Lung (tissue), 12 donors: ENCODE measurements around the gene SPG7. TPM values are rescaled to one million over a fixed set of nuclear protein-coding genes. Genes with fewer than 3 reads are reported as not detected.

Experiments
- ATAC-seq: fragments of 200-7000 bp; cut with Tn5 transposase; one replicate; pipeline ENCODE4 v1.9.1; 2020; ENCODE audit warnings: moderate number of reproducible peaks; ENCODE audit not compliant: insufficient read depth, low FRiP score
- DNase-seq, 3 donors: peaks; one replicate each; pipeline ENCODE4 v3.0.0-alpha.2; 2013 to 2017
- H3K27ac ChIP-seq, 2 donors: one replicate each; pipeline ENCODE4 v1.5.1; 2013; ENCODE audit warnings: mild to moderate bottlenecking in 2 of 2, moderate library complexity in 2 of 2, control low read depth in 1 of 2, inconsistent platforms in 1 of 2, low read depth in 1 of 2, low read length in 1 of 2
- H3K27me3 ChIP-seq, 3 donors: one replicate each; pipeline ENCODE4 v1.5.1; 2013; ENCODE audit warnings: low read length in 2 of 3; ENCODE audit not compliant: control insufficient read depth in 3 of 3, insufficient read depth in 3 of 3
- H3K36me3 ChIP-seq, 4 donors: one replicate each; pipeline ENCODE4 v1.5.1; 2013; ENCODE audit warnings: low read length in 4 of 4, mild to moderate bottlenecking in 1 of 4, moderate library complexity in 1 of 4; ENCODE audit not compliant: control insufficient read depth in 4 of 4, insufficient read depth in 4 of 4
- H3K4me1 ChIP-seq, 5 donors: one replicate each; pipeline ENCODE4 v1.5.1; 2013; ENCODE audit warnings: low read length in 5 of 5, mild to moderate bottlenecking in 2 of 5, moderate library complexity in 1 of 5; ENCODE audit not compliant: control insufficient read depth in 5 of 5, insufficient read depth in 5 of 5
- H3K4me3 ChIP-seq: one replicate; pipeline ENCODE4 v1.5.1; 2013; ENCODE audit warnings: mild to moderate bottlenecking, control low read depth, moderate library complexity
- H3K9ac ChIP-seq, 2 donors: one replicate each; pipeline ENCODE4 v1.5.1; 2013; ENCODE audit warnings: low read length in 2 of 2, control low read depth in 1 of 2; ENCODE audit not compliant: insufficient read depth in 1 of 2
- H3K9me3 ChIP-seq, 4 donors: one replicate each; pipeline ENCODE4 v1.5.1; 2013; ENCODE audit warnings: low read length in 3 of 4, mild to moderate bottlenecking in 1 of 4, moderate library complexity in 1 of 4; ENCODE audit not compliant: control insufficient read depth in 4 of 4, insufficient read depth in 3 of 4
- CTCF ChIP-seq: IDR thresholded peaks from 2 replicates; pipeline ENCODE4 v1.5.1; 2012; ENCODE audit warnings: mild to moderate bottlenecking; ENCODE audit errors: control extremely low read depth, extremely low read depth
- WGBS, 2 donors: extraction: QIAGEN DNeasy Blood & Tissue Kit; methylation state at CpG; one replicate each; pipeline ENCODE4 v1.1.7; 2013; 5-methylcytosine and 5-hydroxymethylcytosine counted together
- polyA plus RNA-seq, 2 donors: library from polyadenylated mRNA; stranded (reverse); fragments of 200-250 nt; gene quantifications; one replicate each; pipeline ENCODE4 v1.2.1, GENCODE V29; 2013
- total RNA-seq, 2 donors: library from RNA; depleted of rRNA in 1 of 2; stranded (reverse); fragments of >200 nt in 1 of 2; gene quantifications; one replicate each; pipeline ENCODE4 v1.2.1, GENCODE V29; 2014 to 2021
- donor health status: control.
- donor health status: control.
- donor health status: Bipolar disorder and iron deficiency.
- donor health status: healthy.
- donor health status: DM: yes; HTN: yes; CAD: no.

SPG7 gene
- total and polyA plus RNA-seq, 4 donors, result 59.0 to 114 (median 95.4) TPM

DNA sequence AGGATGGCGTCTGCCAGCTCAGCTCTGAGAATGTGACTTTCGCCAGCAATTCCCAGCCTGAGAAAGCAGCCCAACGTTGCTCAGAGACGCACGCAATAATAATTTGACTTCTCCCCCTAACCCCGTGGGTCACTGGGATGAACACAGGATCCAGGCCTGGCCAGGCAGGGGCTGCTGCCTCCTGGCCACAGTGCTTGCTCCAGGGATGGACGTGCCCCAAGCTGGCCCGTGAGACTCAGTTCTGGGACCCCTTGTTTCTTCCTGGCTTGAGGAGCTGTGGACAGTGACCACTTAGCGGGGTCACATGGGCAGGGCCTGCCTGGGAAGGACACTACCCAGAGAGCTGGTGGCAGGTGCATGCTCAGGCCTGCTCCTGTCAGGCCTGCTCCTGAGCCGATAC, 91.7 kb downstream of the SPG7 start:
- Histone ChIP-seq H3K9me3 (no peaks in the 10 kb centered on the region), H3K4me3 (no peak overlapping the region), H3K27me3 (peaks cover 0 to 8% (median 2%) of the 10 kb centered on the region in 3 donors), H3K36me3 (no peaks in the 10 kb centered on the region), H3K27ac (no peak overlapping the region), H3K4me1 (peaks cover 0 to 9% (median 3%) of the 10 kb centered on the region in 5 donors), H3K9ac (no peak overlapping the region)
- ATAC-seq (no peak), DNase-seq (no peak)
- WGBS, 2 donors, result 86 to 96% methylated on average over 10 of the region's 10 CpGs
- no peak for TF ChIP-seq CTCF

- Histone ChIP-seq H3K9me3 (no peaks in the 10 kb centered on the region), H3K4me3 (no peak overlapping the region), H3K36me3 (no peaks in the 10 kb centered on the region), H3K9ac (no peak overlapping the region), H3K4me1 (peaks cover 0 to 9% (median 3%) of the 10 kb centered on the region in 5 donors), H3K27ac (no peak overlapping the region), H3K27me3 (peaks cover 0 to 8% (median 2%) of the 10 kb centered on the region in 3 donors)
- no peak for ATAC-seq
- no peak for TF ChIP-seq CTCF
- 86 to 92% methylated on average over 12 of the region's 12 CpGs for WGBS, 2 donors
- no peak for DNase-seq
These were observed 92.2 kb downstream of the SPG7 start for GRCh38 chr16:89600427-89600826.

GRCh38 chr16:89600956-89601355, 92.8 kb downstream of the SPG7 start:
- peaks cover 0 to 9% (median 3%) of the 10 kb centered on the region in 5 donors for H3K4me1 ChIP-seq
- WGBS, 2 donors, result 79 to 91% methylated on average over 8 of the region's 8 CpGs
- no peaks in the 10 kb centered on the region for H3K9me3 ChIP-seq
- TF ChIP-seq CTCF, result no peak
- DNase-seq, result no peak
- no peak overlapping the region for H3K4me3 ChIP-seq
- H3K36me3 ChIP-seq, result no peaks in the 10 kb centered on the region
- no peak overlapping the region for H3K27ac ChIP-seq
- peaks cover 0 to 8% (median 2%) of the 10 kb centered on the region in 3 donors for H3K27me3 ChIP-seq
- no peak for ATAC-seq
- no peak overlapping the region for H3K9ac ChIP-seq

- Histone ChIP-seq H3K4me1 (peaks cover 0 to 9% (median 3%) of the 10 kb centered on the region in 5 donors), H3K9ac (no peak overlapping the region), H3K27ac (no peak overlapping the region), H3K27me3 (peaks cover 0 to 8% (median 2%) of the 10 kb centered on the region in 3 donors), H3K9me3 (no peaks in the 10 kb centered on the region), H3K4me3 (no peak overlapping the region), H3K36me3 (no peaks in the 10 kb centered on the region)
- WGBS, 2 donors, result 63 to 64% methylated on average over 22 of the region's 22 CpGs
- ATAC-seq (no peak), DNase-seq (no peak)
- no peak for TF ChIP-seq CTCF
These were observed 93.7 kb downstream of the SPG7 start for GRCh38 chr16:89601906-89602272.
